Kidney epithelial cell (primary cell): ENCODE results near the gene ST8SIA5. TPM values are rescaled to one million over a fixed set of nuclear protein-coding genes. Genes with fewer than 3 reads are reported as not detected.

ENCODE experiments used
- DNase-seq: peaks from one replicate; pipeline ENCODE4 v3.0.0-alpha.2; 2010; ENCODE audit warnings: low read depth
- H3K27me3 ChIP-seq: 2 replicates; pipeline ENCODE4 v1.6.0; 2011; ENCODE audit warnings: low read length; ENCODE audit not compliant: control insufficient read depth, insufficient read depth
- H3K36me3 ChIP-seq: 2 replicates; pipeline ENCODE4 v1.5.1; 2011; ENCODE audit warnings: low read length; ENCODE audit not compliant: control insufficient read depth, insufficient read depth
- H3K4me3 ChIP-seq: 2 replicates; pipeline ENCODE4 v1.5.1; 2011; ENCODE audit warnings: low read depth, mild to moderate bottlenecking, control low read depth, low read length
- total RNA-seq: library from RNA; depleted of rRNA; stranded (reverse); fragments of >200 nt; gene quantifications from 2 replicates; pipeline ENCODE4 v1.2.3, GENCODE V29; 2015
- TF ChIP-seq, protein P1 (sequence below): IDR thresholded peaks from 2 replicates; pipeline ENCODE4 v1.5.1; 2011; ENCODE audit warnings: mild to moderate bottlenecking, moderate library complexity, low read length, control low read depth, inconsistent platforms; ENCODE audit not compliant: insufficient read depth, poor library complexity, severe bottlenecking

ST8SIA5 gene
- total RNA-seq, 1 donor from 2014 or later = under 0.01 TPM

DNA sequence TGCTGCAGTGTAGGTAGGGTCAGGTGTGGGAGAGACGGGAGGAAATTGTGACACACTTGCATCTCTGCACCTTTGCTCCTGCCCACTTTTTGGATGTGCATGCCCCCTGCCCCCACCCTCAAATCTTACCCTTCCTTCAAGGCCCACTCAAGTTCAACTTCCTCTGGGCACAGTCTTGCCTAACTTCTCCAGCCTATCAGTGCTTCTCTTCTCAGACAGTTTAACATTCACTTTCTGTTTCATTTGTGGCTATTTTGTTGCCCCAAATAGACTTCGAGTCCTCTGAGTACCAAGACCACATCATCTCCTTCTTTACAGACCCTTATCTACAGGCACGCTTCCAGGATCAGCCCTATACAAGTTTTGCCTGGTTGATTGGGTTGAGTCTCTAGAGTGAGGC is 2.7 kb downstream of the ST8SIA5 start:
- DNase-seq = no peak
- TF ChIP-seq, protein P1, sequence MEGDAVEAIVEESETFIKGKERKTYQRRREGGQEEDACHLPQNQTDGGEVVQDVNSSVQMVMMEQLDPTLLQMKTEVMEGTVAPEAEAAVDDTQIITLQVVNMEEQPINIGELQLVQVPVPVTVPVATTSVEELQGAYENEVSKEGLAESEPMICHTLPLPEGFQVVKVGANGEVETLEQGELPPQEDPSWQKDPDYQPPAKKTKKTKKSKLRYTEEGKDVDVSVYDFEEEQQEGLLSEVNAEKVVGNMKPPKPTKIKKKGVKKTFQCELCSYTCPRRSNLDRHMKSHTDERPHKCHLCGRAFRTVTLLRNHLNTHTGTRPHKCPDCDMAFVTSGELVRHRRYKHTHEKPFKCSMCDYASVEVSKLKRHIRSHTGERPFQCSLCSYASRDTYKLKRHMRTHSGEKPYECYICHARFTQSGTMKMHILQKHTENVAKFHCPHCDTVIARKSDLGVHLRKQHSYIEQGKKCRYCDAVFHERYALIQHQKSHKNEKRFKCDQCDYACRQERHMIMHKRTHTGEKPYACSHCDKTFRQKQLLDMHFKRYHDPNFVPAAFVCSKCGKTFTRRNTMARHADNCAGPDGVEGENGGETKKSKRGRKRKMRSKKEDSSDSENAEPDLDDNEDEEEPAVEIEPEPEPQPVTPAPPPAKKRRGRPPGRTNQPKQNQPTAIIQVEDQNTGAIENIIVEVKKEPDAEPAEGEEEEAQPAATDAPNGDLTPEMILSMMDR = no peak
- Histone ChIP-seq H3K36me3 (no peaks in the 10 kb centered on the region), H3K27me3 (peaks cover 36% of the 10 kb centered on the region), H3K4me3 (no peak overlapping the region)

DNA sequence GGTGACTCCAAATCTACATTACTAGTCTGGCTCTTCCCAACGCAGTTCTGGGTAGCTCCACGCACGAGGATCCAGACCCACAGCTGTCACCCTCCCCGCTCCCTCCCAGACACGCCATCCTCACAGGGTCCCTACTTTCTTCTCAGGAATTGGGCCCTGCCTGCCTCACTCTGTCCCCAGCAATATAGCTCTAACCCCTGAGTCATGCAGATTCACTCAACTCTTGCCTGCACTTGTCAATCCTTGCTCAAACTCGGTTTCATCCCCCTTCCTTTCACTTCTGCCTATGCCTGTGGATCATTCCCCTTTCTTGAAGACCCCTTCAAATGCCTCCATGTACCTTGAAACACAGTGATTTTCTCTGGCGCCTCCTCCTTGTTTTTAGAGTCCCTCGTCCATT is 5.0 kb downstream of the ST8SIA5 start:
- no peak overlapping the region for H3K4me3 ChIP-seq
- TF ChIP-seq, protein P1 = no peak
- H3K36me3 ChIP-seq = no peaks in the 10 kb centered on the region
- no peak for DNase-seq
- H3K27me3 ChIP-seq = peaks cover 21% of the 10 kb centered on the region

DNA sequence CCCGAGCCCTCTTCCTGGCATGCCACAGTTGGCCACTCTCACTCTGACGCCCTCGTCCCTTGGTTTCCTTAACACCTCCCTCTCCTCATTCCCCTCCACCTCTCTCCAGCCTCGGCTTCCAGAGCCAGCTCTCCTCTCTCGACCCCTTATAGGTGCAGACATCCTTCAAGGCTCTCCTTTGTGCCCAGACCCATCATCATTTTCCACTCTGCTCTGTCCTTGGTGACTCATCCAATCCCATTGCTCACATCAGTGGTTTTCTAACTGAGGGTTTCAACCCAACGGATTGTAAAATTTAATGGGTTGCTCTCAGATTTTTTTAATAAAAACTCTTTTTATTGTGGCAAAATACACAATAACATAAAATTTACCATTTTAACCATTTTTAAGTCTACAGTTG is 6.2 kb downstream of the ST8SIA5 start:
- no peaks in the 10 kb centered on the region for H3K36me3 ChIP-seq
- no peak for DNase-seq

DNA sequence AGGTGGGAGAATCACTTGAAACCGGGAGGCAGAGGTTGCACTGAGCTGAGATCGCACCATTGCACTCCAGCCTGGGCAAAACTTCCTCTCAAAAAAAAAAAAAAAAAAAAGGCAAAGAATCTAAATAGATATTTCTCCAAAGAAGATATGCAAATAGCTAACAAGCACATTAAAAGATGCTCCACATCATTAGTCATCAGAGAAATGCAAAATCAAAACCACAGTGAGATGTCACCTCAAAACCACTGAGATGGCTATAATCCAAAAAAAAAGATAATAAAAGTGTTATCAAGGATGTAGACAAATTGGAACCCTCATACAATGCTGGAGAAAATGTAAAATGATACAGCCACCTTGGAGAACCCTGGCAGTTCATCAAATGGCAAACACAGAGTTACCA is 8.4 kb downstream of the ST8SIA5 start:
- Histone ChIP-seq H3K4me3 (no peak overlapping the region), H3K27me3 (no peaks in the 10 kb centered on the region), H3K36me3 (no peaks in the 10 kb centered on the region)
- TF ChIP-seq, protein P1 = no peak
- DNase-seq = no peak

More for the DNA sequence above, 6.2 kb downstream of the ST8SIA5 start:
- TF ChIP-seq, protein P1 = no peak
- Histone ChIP-seq H3K27me3 (peaks cover 9% of the 10 kb centered on the region), H3K4me3 (no peak overlapping the region)

DNA sequence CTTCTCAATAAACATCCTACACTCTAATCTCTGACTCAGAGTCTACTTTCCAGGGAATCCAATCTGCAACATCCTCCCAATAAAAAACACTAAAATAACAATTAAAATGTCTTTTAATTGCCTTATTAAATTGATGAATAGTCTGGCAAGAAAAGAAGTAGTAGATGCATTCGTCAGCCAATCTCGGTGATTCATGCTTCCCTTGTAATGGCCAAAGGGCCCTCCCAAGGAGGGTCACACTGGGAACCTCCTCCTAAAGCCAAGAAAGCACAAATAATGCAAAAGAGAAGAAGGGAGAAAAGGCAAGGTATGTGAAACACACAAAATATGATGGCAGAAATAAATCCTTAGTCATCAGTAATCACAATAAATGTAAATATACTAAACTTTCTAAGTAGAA is 16.8 kb downstream of the ST8SIA5 start:
- DNase-seq = no peak
- TF ChIP-seq, protein P1 = no peak
- no peaks in the 10 kb centered on the region for H3K36me3 ChIP-seq
- H3K4me3 ChIP-seq = no peak overlapping the region
- H3K27me3 ChIP-seq = no peaks in the 10 kb centered on the region

DNA sequence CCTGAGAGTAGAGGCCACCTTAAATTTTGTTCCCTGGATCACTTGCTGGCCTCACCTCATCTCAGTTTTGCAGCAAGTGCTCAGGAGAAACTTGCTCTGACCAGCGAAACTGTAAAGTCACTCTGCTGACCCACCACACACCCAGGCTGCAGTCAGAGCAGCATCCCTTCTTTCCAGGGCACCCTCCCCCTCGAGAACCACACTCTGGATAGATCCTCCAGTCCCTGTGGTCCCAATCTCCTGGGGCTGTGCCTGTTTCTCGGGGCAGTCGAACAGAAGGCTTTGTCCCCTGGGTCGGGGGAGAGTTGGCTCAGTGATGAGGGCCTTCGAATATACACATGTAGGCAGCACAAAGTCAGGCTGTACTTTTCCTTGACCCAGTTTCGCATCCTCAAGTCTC is 18.4 kb downstream of the ST8SIA5 start:
- no peaks in the 10 kb centered on the region for H3K36me3 ChIP-seq
- TF ChIP-seq, protein P1 = no peak
- no peak overlapping the region for H3K4me3 ChIP-seq
- DNase-seq = no peak
- no peaks in the 10 kb centered on the region for H3K27me3 ChIP-seq
